Duodenal mucosa (tissue), 2 donors: ENCODE data around the gene HHIPL2.

Source experiments
- H3K27ac ChIP-seq: one replicate; pipeline ENCODE4 v1.7.0; 2013; ENCODE audit warnings: low read depth, low read length
- H3K27me3 ChIP-seq, 2 donors: one replicate each; pipeline ENCODE4 v1.7.0; 2013; ENCODE audit warnings: low read length in 2 of 2, control low read depth in 1 of 2; ENCODE audit not compliant: insufficient read depth in 2 of 2, control insufficient read depth in 1 of 2
- H3K36me3 ChIP-seq, 2 donors: one replicate each; pipeline ENCODE4 v1.7.0; 2013; ENCODE audit warnings: low read length in 2 of 2, control low read depth in 1 of 2; ENCODE audit not compliant: insufficient read depth in 2 of 2, control insufficient read depth in 1 of 2
- H3K4me1 ChIP-seq, 2 donors: one replicate each; pipeline ENCODE4 v1.7.0; 2013; ENCODE audit warnings: low read length in 2 of 2, control low read depth in 1 of 2; ENCODE audit not compliant: insufficient read depth in 2 of 2, control insufficient read depth in 1 of 2
- H3K4me3 ChIP-seq, 2 donors: one replicate each; pipeline ENCODE4 v1.7.0; 2013; ENCODE audit warnings: low read length in 2 of 2, low read depth in 1 of 2
- H3K9ac ChIP-seq, 2 donors: one replicate each; pipeline ENCODE4 v1.7.0; 2013; ENCODE audit warnings: low read length in 2 of 2, low read depth in 1 of 2
- H3K9me3 ChIP-seq, 2 donors: one replicate each; pipeline ENCODE4 v1.7.0; 2013; ENCODE audit warnings: low read length in 2 of 2, control low read depth in 1 of 2; ENCODE audit not compliant: control insufficient read depth in 1 of 2

Gene HHIPL2

DNA sequence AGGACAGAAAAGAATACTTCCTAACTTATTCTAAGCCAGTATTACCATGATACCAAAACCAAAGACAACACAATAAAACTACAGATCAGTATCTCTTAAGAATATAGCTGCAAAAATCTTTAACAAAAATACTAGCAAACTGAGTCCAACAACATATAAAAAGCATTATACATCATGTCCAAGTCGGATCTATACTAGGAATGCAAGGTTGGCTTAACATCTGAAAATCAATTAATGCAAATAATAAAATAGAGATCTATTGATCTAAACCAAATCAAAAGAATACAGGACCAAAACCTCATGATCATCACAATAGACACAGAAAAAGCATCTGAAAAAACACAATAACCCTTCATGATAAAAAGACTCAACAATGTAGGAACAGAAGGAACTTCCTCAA, 22.9 kb upstream of the HHIPL2 start:
- H3K9me3 ChIP-seq = no peaks in the 10 kb centered on the region
- no peak overlapping the region for H3K9ac ChIP-seq
- no peaks in the 10 kb centered on the region for H3K4me1 ChIP-seq
- H3K27ac ChIP-seq = no peak overlapping the region
- H3K4me3 ChIP-seq = no peak overlapping the region
- H3K27me3 ChIP-seq = no peaks in the 10 kb centered on the region
- peaks cover 10 to 20% of the 10 kb centered on the region in 2 donors for H3K36me3 ChIP-seq

DNA sequence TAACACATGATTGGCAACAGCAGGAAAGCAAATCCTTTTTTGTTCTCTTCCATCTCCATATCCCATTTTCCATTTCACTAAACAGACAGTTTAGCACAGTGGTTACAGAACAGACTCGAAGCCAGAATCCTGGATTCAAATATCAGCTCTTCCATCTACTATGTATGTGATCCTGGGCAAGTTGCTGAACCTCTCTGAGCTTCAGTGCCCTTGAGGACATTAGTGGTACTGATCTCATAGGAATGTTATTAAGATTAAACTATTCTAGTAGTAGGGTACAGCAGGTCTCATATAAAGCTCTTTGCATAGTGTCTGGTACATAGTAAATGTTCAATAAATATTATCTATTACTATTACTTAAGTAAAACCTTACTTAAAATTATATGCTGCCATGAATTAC, 13.8 kb upstream of the HHIPL2 start:
- no peak overlapping the region for H3K4me3 ChIP-seq
- H3K36me3 ChIP-seq = peaks cover 11 to 32% of the 10 kb centered on the region in 2 donors

DNA sequence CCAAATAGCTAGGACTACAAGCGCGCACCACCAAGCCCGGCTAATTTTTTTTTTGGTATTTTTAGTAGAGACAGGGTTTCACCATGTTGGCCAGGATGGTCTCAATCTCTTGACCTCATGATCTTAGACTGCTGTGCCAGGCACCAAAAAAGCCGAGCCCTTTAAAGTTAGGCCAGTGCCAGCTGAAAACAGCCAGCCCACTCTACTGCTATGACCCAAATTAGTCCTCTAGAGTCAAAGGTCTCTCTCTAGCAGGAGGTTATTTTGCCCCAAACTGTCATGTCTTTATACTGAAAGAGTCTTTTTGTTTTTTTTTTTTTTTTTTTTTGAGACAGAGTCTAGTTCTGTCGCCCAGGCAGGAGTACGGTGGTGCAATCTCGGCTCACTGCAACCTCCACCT, 9.7 kb upstream of the HHIPL2 start:
- no peaks in the 10 kb centered on the region for H3K4me1 ChIP-seq
- H3K27me3 ChIP-seq = no peaks in the 10 kb centered on the region
- H3K27ac ChIP-seq = no peak overlapping the region
- H3K36me3 ChIP-seq = peaks cover 14 to 43% of the 10 kb centered on the region in 2 donors
- no peak overlapping the region for H3K4me3 ChIP-seq
- no peak overlapping the region for H3K9ac ChIP-seq
- no peaks in the 10 kb centered on the region for H3K9me3 ChIP-seq

More for the DNA sequence above, 13.8 kb upstream of the HHIPL2 start:
- H3K9ac ChIP-seq = no peak overlapping the region
- H3K4me1 ChIP-seq = no peaks in the 10 kb centered on the region
- H3K9me3 ChIP-seq = no peaks in the 10 kb centered on the region
- no peaks in the 10 kb centered on the region for H3K27me3 ChIP-seq
- H3K27ac ChIP-seq = no peak overlapping the region

DNA sequence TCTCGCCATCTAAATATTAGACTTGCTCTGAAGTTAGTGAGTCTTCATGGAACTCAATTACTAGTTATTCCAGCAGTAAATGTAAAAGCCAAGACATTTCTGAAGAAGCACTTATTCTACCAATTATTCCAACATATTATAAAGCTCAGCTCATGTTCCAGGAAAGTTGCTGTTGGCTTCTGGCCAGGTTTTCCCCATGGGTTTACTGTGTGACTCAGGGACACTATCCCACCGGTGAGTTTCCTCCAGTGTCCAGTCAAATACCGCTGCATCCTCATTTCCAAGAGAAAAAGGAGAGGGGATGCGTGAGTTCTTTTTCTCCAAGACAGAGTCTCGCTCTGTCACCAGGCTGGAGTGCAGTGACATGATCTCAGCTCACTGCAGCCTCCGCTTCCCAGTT, 9.2 kb upstream of the HHIPL2 start:
- no peaks in the 10 kb centered on the region for H3K27me3 ChIP-seq
- no peaks in the 10 kb centered on the region for H3K4me1 ChIP-seq
- H3K4me3 ChIP-seq = no peak overlapping the region
- H3K9me3 ChIP-seq = no peaks in the 10 kb centered on the region
- no peak overlapping the region for H3K9ac ChIP-seq
- H3K27ac ChIP-seq = no peak overlapping the region
- H3K36me3 ChIP-seq = peaks cover 14 to 43% of the 10 kb centered on the region in 2 donors

DNA sequence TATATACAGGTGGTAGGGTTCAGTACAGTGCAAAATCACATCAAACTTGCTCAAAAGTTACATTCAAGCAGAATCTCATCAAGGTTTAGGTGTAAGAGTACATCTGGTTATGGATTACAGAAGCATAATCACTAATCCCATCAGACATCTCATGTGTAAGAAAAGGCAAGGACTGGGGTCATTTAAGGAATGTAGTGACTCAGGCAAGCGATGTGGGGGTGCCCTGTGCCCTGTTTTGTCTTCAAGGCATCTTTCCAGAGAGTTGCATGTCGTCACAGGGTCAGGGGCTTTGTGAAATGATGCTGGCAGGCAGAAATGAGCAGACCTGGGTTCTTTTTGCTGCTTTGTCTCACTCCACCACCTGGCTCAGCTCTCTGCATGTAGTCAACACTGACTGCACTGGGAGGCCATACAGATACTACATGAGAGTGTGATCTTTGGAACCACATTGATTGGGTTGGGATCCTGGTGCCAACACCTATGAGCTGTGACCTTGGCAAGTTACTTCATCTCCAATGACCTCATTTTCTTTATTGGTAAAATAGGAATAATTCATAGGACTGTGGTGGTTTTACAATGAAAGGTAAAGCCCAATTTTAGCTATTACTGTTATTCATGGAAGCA, 8.2 kb upstream of the HHIPL2 start:
- Histone ChIP-seq H3K4me3 (no peak overlapping the region), H3K9me3 (no peaks in the 10 kb centered on the region), H3K36me3 (peaks cover 14 to 38% of the 10 kb centered on the region in 2 donors), H3K27me3 (no peaks in the 10 kb centered on the region), H3K4me1 (no peaks in the 10 kb centered on the region), H3K27ac (no peak overlapping the region), H3K9ac (no peak overlapping the region)

DNA sequence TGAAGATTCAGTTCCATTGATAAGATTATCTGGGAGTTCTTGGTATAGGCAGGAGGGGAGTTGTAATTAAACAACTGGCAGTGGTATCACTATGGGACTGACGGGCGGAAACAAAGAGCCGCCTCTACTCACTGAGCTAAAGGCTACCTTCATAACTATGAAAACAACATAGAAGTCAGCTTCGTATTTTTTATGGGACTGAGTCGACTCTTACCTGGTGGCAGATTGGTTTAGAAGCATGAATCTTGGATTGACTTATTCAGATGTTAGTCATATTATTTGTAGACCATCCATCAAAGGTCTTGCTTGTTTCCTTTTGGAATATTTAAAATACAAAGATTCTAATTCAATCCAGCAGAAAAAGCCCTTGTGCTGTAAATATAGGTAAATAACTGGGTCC, 6.3 kb upstream of the HHIPL2 start:
- H3K4me1 ChIP-seq = no peaks in the 10 kb centered on the region

DNA sequence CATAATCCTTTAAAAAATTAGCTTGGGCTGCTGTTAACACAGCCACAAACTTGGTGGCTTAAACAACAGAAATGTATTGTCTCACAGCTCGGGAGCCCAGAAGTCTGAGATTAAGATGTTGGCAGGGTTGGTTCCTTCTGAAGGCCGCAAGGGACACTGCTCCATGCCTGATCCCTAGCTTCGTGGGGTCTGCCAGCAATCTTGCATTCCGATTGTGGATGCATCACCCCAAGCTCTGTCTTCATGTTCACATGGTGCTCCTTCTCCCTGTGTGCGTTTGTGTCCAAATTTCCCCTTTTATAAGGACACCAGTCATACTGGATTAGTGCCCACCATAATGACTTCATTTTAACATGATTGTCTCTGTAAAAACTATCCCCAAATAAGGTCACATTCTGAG, 5.0 kb upstream of the HHIPL2 start:
- Histone ChIP-seq H3K27ac (no peak overlapping the region), H3K27me3 (no peaks in the 10 kb centered on the region), H3K4me1 (no peaks in the 10 kb centered on the region), H3K36me3 (peaks cover 6 to 23% of the 10 kb centered on the region in 2 donors), H3K9ac (no peak overlapping the region), H3K9me3 (no peaks in the 10 kb centered on the region), H3K4me3 (no peak overlapping the region)

More for the DNA sequence above, 6.3 kb upstream of the HHIPL2 start:
- Histone ChIP-seq H3K27ac (no peak overlapping the region), H3K4me3 (no peak overlapping the region), H3K9me3 (no peaks in the 10 kb centered on the region), H3K27me3 (no peaks in the 10 kb centered on the region), H3K36me3 (peaks cover 6 to 27% of the 10 kb centered on the region in 2 donors), H3K9ac (no peak overlapping the region)

DNA sequence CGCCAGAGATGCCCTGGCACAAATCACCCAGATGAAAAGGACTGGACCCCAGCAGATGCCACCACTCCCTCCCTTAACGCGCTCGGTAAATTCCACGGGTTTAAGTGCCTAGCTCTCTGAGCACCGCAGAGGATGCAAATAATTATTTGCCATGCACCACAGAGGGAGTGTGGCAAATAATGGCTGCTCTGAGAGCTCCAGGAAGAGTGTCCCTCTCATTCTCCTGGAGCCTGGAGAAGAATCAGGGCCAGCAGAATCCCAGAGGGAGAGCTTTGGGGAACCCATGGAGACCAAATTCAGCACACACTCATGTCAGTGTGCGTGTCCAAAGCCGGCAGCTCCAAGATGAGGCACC, 667 bp downstream of the HHIPL2 start:
- H3K4me3 ChIP-seq = no peak overlapping the region
- no peaks in the 10 kb centered on the region for H3K4me1 ChIP-seq
- no peaks in the 10 kb centered on the region for H3K36me3 ChIP-seq
- no peaks in the 10 kb centered on the region for H3K9me3 ChIP-seq
- H3K9ac ChIP-seq = no peak overlapping the region
- H3K27me3 ChIP-seq = peaks cover 0 to 5% of the 10 kb centered on the region in 2 donors
- H3K27ac ChIP-seq = no peak overlapping the region

DNA sequence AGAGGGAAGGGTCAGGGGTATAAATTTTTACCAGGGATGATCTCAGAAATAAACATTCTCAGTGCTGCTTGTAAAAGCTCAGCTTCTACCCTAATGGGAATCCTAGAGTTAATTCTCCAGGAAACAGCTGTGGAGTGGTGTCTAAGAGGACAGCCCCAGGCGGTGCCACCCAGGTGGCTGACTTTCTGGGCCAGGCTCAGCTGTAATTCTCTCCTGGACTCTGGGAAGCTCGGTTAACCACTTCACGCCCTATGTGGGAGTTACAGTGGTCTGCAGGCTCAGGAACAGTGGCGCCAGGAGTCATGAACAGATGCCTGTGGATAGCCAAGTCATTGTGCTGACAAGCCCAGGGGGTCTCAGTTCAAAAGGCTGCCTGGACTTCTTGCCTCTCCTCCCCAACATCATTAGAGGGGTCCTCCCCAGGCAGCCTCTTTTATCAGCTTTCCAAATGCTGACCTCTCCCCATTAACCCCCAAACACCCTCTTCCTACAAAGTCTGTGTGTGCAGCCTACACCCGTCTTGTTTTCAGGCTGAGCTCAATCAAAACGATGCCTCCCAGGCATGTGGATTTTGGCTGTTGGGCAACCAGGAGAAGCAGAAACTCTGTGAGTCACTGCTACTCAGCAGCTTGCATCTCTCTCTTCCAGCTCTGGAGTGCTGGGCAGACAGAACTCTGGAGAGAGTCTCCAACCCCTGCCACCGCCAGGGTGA, 1.2 kb downstream of the HHIPL2 start:
- Histone ChIP-seq H3K4me1 (no peaks in the 10 kb centered on the region), H3K4me3 (no peak overlapping the region), H3K36me3 (no peaks in the 10 kb centered on the region), H3K9ac (no peak overlapping the region), H3K27me3 (peaks cover 0 to 5% of the 10 kb centered on the region in 2 donors), H3K9me3 (no peaks in the 10 kb centered on the region), H3K27ac (no peak overlapping the region)

DNA sequence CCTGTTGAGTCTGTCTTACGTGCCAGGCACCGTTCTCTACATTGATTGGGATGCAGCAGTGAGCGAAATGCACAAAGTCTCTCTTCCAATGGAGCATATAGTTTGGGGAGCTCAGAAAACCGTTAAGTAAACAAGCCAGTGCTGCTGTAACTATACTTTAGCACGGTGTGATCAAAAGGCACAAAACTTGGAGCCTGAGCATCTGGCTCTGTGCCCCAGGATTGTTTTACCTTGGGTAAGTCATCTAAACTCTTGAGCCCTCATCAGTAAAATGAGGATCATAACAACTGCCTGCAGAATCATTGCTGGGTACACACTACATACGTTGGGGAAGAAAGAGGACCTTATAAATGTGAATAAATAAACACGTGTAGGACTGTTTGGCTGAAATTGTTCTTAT, 1.8 kb downstream of the HHIPL2 start:
- Histone ChIP-seq H3K4me3 (no peak overlapping the region), H3K9ac (no peak overlapping the region), H3K27me3 (peaks cover 0 to 5% of the 10 kb centered on the region in 2 donors), H3K4me1 (no peaks in the 10 kb centered on the region), H3K36me3 (no peaks in the 10 kb centered on the region), H3K27ac (no peak overlapping the region), H3K9me3 (no peaks in the 10 kb centered on the region)
